HG03066 (cell line): ENCODE measurements around the gene PHKA2.

Experiments
- ATAC-seq: cut with Tn5 transposase; IDR thresholded peaks from one replicate; pipeline ENCODE4 v1.9.1; 2021; ENCODE audit warnings: low read depth; ENCODE audit not compliant: unreplicated experiment

PHKA2 gene

GRCh38 chrX:18938710-18939109, 45.2 kb downstream of the PHKA2 start:
- ATAC-seq, result no peak

- ATAC-seq, result no peak
These were observed 46.7 kb downstream of the PHKA2 start for GRCh38 chrX:18937173-18937572.

GRCh38 chrX:18935893-18936292, 48.0 kb downstream of the PHKA2 start:
- no peak for ATAC-seq

- no peak for ATAC-seq
These were observed 49.2 kb downstream of the PHKA2 start for GRCh38 chrX:18934708-18935107.

- no peak for ATAC-seq
These were observed 50.3 kb downstream of the PHKA2 start for GRCh38 chrX:18933617-18934016.

GRCh38 chrX:18931972-18932371, 51.9 kb downstream of the PHKA2 start:
- no peak for ATAC-seq

- no peak for ATAC-seq
These were observed 54.1 kb downstream of the PHKA2 start for GRCh38 chrX:18929775-18930174.

DNA sequence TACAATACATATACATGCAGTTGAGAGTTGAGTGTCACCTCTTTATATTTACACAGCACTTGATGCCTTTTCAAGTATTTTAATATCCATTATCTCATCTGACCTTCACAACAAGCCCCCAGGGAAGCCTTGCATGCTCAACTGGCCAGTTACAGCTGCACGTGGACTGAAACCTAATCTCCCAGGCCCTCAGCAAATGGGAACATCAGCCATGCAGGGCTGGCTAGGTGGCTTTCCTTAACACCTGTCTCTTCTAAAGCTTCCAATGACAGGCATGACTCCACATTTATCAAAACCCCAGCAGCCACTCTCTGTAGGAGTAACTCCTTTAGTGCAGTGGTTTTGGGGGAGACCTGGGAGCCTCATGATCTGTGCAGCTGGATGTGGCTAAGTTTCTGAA, 56.4 kb downstream of the PHKA2 start:
- ATAC-seq, result no peak

- no peak for ATAC-seq
These were observed 59.3 kb downstream of the PHKA2 start for GRCh38 chrX:18924507-18925088.

DNA sequence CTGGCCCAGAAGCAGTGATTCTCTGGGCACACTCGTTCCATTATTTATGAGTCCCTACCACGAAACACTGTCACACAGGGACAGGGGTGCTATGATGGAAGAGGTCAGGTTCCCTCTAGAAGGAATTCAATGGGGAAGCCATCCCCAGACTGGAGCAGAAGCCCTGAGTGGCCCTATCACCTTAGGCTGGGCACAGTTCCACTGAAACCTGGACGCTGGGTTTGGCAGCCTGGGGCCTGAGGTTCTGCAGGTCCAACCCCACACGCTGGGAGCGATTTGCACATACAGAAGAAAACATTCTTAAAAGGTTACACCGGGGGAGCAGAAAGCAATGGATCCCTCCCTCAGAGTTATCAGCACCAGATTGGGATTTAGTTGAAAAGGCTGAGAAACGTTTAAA, 63.3 kb downstream of the PHKA2 start:
- no peak for ATAC-seq

DNA sequence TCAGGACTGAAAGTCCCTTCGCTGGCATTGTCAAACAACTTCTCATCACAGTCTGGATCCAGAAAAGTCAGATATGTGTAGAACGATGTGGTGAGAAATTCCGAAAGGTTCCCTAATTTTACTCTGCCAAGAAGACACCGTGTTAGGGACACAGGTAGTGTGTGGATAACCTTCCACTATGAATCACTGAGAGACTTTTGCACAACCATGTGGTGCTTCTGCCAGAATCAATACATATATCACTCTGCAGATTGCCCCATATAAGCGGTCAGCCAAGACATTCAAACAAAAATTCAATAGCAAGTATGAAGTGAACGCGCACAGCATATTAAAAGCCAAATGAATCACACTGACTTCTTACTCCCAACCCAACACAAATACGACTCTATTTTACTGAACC, 63.8 kb downstream of the PHKA2 start:
- ATAC-seq, result no peak

GRCh38 chrX:18917831-18918230, 66.1 kb downstream of the PHKA2 start:
- ATAC-seq, result no peak

- ATAC-seq, result no peak
These were observed 77.6 kb downstream of the PHKA2 start for GRCh38 chrX:18906286-18906685.

- no peak for ATAC-seq
These were observed 83.4 kb downstream of the PHKA2 start for GRCh38 chrX:18900401-18900976.

- ATAC-seq, result no peak
These were observed 84.0 kb downstream of the PHKA2 start for GRCh38 chrX:18899796-18900380.

DNA sequence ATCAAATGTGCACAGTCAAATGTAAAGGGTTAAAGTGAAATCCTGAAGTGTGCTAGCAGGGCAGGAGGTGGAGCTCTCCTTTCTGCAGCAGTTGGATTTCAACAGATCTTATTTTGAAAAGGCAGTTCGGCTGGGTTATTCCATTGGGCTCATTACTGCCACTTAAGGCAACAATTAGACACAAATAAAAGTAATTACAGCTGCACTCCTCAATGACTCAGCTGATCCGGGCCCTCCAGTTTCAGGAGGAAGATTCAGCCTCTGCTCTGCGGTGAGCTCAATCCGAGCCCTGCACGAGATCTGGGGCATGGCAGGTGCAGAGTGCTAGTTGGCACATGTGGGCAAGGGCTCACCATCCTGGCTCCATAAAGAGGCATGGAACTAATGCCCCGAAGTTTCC, 85.4 kb downstream of the PHKA2 start:
- ATAC-seq, result no peak

- ATAC-seq, result no peak
These were observed 85.8 kb downstream of the PHKA2 start for GRCh38 chrX:18898091-18898490.

DNA sequence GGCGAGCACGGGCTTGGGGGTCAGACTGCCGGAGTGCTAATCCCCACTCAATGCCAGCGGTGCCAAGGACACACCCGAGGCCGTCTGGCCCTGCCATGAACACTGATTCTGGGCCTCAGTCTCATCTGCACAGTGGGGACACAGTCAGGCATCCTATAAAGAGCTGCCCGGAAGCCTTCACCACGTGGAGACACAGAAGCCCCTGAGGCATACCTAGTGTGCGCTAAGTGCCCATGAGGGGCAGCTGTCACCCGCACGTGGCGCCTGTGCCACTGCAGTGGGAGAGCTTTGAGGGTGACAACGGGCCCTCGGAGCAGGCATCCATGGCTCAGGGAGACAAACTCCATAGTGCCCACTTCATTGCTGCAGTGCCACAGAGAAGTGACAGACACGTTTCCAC, 86.3 kb downstream of the PHKA2 start:
- ATAC-seq, result no peak

GRCh38 chrX:18896680-18897544, 87.0 kb downstream of the PHKA2 start:
- no peak for ATAC-seq

DNA sequence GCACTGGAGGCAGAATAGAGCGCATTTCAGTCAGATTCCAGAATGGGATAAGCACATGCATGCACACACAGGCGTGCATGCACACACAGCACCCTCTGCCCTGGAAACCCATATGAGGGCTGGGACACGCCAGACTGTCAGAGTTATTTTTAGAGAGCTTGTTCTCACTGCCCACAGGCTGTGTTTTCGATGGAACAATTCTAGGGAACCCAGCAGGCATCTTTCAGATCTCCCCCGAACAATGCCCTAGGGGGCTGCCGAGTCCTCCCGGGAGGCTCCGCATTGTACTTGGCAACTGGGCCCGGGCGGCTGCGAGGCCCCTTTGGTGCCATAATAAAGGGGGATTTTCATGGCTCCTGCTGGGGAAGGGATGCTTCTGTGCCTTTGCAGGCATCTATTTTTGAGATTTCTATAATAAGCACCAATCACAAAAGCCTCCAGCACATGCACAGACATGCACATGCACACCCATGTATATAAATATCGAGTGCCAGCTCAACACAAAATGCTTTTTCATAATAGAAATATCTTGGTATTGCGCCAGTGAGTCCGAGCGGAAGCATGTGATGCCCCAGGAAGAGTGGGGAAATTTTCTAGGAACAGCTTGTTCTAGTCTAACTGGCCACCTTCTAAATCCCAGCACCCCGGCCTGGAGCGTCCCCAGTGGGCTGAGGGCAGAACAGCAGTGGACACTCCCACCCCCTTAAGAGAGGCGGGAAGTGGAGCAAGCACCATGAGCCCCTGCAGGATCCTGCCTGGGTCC, 88.5 kb downstream of the PHKA2 start:
- no peak for ATAC-seq

- no peak for ATAC-seq
These were observed 89.8 kb downstream of the PHKA2 start for GRCh38 chrX:18894156-18894555.
